Stimulated activated CD8-positive, alpha-beta memory T cell treated with anti-CD3 and anti-CD28 coated beads, Interleukin-7, amount 100 ng/mL, for 1 hour (primary cell): ENCODE data around the gene NFE2.
"Not testable (repeated sequence)": the region's sequence is repeated elsewhere in the genome, so short reads cannot be mapped to it uniquely, and the experiment has no call there.

Source experiments
- DNase-seq, 2 donors: peaks; one replicate each; pipeline ENCODE4 v3.0.0-alpha.2; 2020; ENCODE audit warnings: low read depth in 2 of 2

NFE2 gene

GRCh38 chr12:54284070-54284780 lies 16.6 kb downstream of the NFE2 start:
- not testable (repeated sequence) for DNase-seq

GRCh38 chr12:54282949-54283593 lies 17.7 kb downstream of the NFE2 start:
- DNase-seq, result no peak

GRCh38 chr12:54281694-54282093 lies 19.1 kb downstream of the NFE2 start:
- not testable (repeated sequence) for DNase-seq

- DNase-seq, result not testable (repeated sequence)
Observed at GRCh38 chr12:54281261-54281638, 19.6 kb downstream of the NFE2 start.

- peak; percentile 82 to 84 for DNase-seq
Observed at GRCh38 chr12:54280468-54281260, 20.2 kb downstream of the NFE2 start, which contains the start of gene HNRNPA1. TSS of gene HNRNPA1 (plus strand) at chr12:54280726. CDS start at chr12:54280808, 82 bp downstream.

- DNase-seq, result peak; percentile 99
Observed at GRCh38 chr12:54279632-54280467, 21.0 kb downstream of the NFE2 start, which contains the start of gene CBX5. TSS of gene CBX5 (minus strand) at chr12:54280122. CDS start at chr12:54257650, 22,472 bp downstream.

- DNase-seq, result no peak
Observed at GRCh38 chr12:54279227-54279631, 21.6 kb downstream of the NFE2 start.

- no peak for DNase-seq
Observed at GRCh38 chr12:54277823-54278276, 23.0 kb downstream of the NFE2 start.

- no peak for DNase-seq
Observed at GRCh38 chr12:54276368-54276767, 24.4 kb downstream of the NFE2 start.

- no peak for DNase-seq
Observed at GRCh38 chr12:54273981-54274380, 26.8 kb downstream of the NFE2 start.

GRCh38 chr12:54272214-54272613 lies 28.6 kb downstream of the NFE2 start:
- DNase-seq, result no peak

GRCh38 chr12:54270345-54270744 lies 30.5 kb downstream of the NFE2 start:
- DNase-seq, result no peak

GRCh38 chr12:54266852-54267251 lies 34.0 kb downstream of the NFE2 start:
- DNase-seq, result no peak

- DNase-seq, result no peak
Observed at GRCh38 chr12:54265364-54265812, 35.4 kb downstream of the NFE2 start.

- DNase-seq, result no peak
Observed at GRCh38 chr12:54262403-54262925, 38.4 kb downstream of the NFE2 start.

GRCh38 chr12:54261815-54262402 lies 38.9 kb downstream of the NFE2 start:
- DNase-seq, result no peak

GRCh38 chr12:54259194-54260011 lies 41.4 kb downstream of the NFE2 start:
- DNase-seq, result no peak

GRCh38 chr12:54258201-54258681 lies 42.6 kb downstream of the NFE2 start:
- DNase-seq, result no peak

- DNase-seq, result no peak
Observed at GRCh38 chr12:54257332-54257731, 43.5 kb downstream of the NFE2 start.

GRCh38 chr12:54253240-54253639 lies 47.6 kb downstream of the NFE2 start:
- DNase-seq, result no peak
